GM19035 (cell line): ENCODE data around the gene CYCS.

ENCODE experiments used
- ATAC-seq: cut with Tn5 transposase; IDR thresholded peaks from one replicate; pipeline ENCODE4 v1.9.1; 2021; ENCODE audit not compliant: unreplicated experiment

CYCS gene

GRCh38 chr7:25075459-25075858, 49.6 kb downstream of the CYCS start:
- ATAC-seq = no peak

- no peak for ATAC-seq
Observed at GRCh38 chr7:25073451-25073850, 51.6 kb downstream of the CYCS start.
